ENCODE results near the gene SCG3.

- TF ChIP-seq SUZ12 (IDR thresholded peaks at IDR 0.05; ENCODE audit: extremely low read depth, insufficient read depth, insufficient read length) (no peak), YY1 (IDR thresholded peaks at IDR 0.05; ENCODE audit: insufficient read depth, insufficient read length) (no peak), ZNF274 (IDR thresholded peaks at IDR 0.05; ENCODE audit: low read depth, low read length) (no peak)
Measured at GRCh38 chr15:51634591-51635198, 46.6 kb upstream of the SCG3 start.
